Activated B cell treated with CpG ODN at 0.5 μM for 24 hours (primary cell): ENCODE data around the gene BCL2A1. TPM values are rescaled to one million over a fixed set of nuclear protein-coding genes. Genes with fewer than 3 reads are reported as not detected.
A peak's percentile ranks its signal among the peaks of the same experiment; 100 is the strongest.

Experiments
- ATAC-seq: fragments of 200-7000 bp; cut with Tn5 transposase; one replicate; pipeline ENCODE4 v1.10.0; 2021; ENCODE audit warnings: low read depth, mild to moderate bottlenecking, moderate library complexity
- CTCF ChIA-PET: fragments of 350-600 bp; sonication (Branson Sonifier 250); formaldehyde crosslinking; loops from one replicate; lab custom pipeline; 2021; ENCODE audit warnings: antibody characterized with exemption; lab: Charles Lee
- POLR2A ChIA-PET: fragments of 350-600 bp; sonication (Branson Sonifier 250); formaldehyde crosslinking; loops from one replicate; lab custom pipeline; 2021; ENCODE audit warnings: antibody characterized with exemption; lab: Charles Lee
- DNase-seq: peaks from one replicate; pipeline ENCODE4 v3.0.0; 2022
- H3K27ac Mint-ChIP-seq: one replicate; pipeline ENCODE4 v1.8.0; 2020; ENCODE audit warnings: mixed read lengths
- H3K27me3 Mint-ChIP-seq: one replicate; pipeline ENCODE4 v1.8.0; 2021; ENCODE audit warnings: mixed read lengths
- H3K36me3 Mint-ChIP-seq: one replicate; pipeline ENCODE4 v1.8.0; 2021; ENCODE audit warnings: low read depth, mixed read lengths
- H3K4me1 Mint-ChIP-seq: one replicate; pipeline ENCODE4 v1.8.0; 2021; ENCODE audit warnings: mixed read lengths
- H3K4me3 Mint-ChIP-seq: one replicate; pipeline ENCODE4 v1.8.0; 2020; ENCODE audit warnings: mild to moderate bottlenecking, mixed read lengths
- H3K9me3 Mint-ChIP-seq: one replicate; pipeline ENCODE4 v1.8.0; 2020; ENCODE audit warnings: mixed read lengths
- CTCF ChIP-seq: fragments of 200-600 bp; IDR thresholded peaks from one replicate; pipeline ENCODE4 v1.8.0; 2022; ENCODE audit warnings: antibody characterized with exemption, mild to moderate bottlenecking
- intact Hi-C: fragments of 100-400 bp; cut with micrococcal nuclease; formaldehyde crosslinking; loops from one replicate; pipeline ENCODE4 v1.15.1; 2024
- total RNA-seq: library from RNA; stranded (reverse); gene quantifications from 2 replicates; pipeline ENCODE4 v1.2.3, GENCODE V29; 2022

The BCL2A1 gene
- total RNA-seq, 1 donor from 2014 or later: 181 TPM

- Mint-ChIP-seq H3K9me3 (peaks cover 11% of the 10 kb centered on the region), H3K4me3 (peak overlapping the region; percentile 93), H3K36me3 (peaks cover 45% of the 10 kb centered on the region), H3K27ac (peak overlapping the region; percentile 94), H3K27me3 (no peaks in the 10 kb centered on the region), H3K4me1 (peaks cover 26% of the 10 kb centered on the region)
- ATAC-seq (peak; percentile 94), DNase-seq (peak; percentile 100)
- intact Hi-C loops: loop anchor here (1.0 kb wide), 7 partner anchors 14 to 229 kb away; partner anchors contain the start of genes BCL2A1, FAH and ZFAND6
- CTCF ChIA-PET: interaction anchor here (0.6 to 1.3 kb wide), 3 partner anchors 28 to 543 kb away, joined by 3 to 5 read pairs (median 4); no protein-coding TSS in a partner anchor
- POLR2A ChIA-PET: interaction anchor here (0.6 to 3.4 kb wide), 26 partner anchors 9 to 612 kb away, joined by 3 to 97 read pairs (median 5); partner anchors contain the start of genes BCL2A1, MTHFS, TMED3 and ZFAND6
- TF ChIP-seq CTCF: no peak
These were observed 47.4 kb downstream of the BCL2A1 start for GRCh38 chr15:79923515-79924169.

- H3K27ac Mint-ChIP-seq: peak overlapping the region; percentile 94
These were observed 47.9 kb downstream of the BCL2A1 start for GRCh38 chr15:79923079-79923514.

GRCh38 chr15:79922512-79923078 lies 48.4 kb downstream of the BCL2A1 start:
- peaks cover 26% of the 10 kb centered on the region for H3K4me1 Mint-ChIP-seq
- no peak for ATAC-seq
- H3K27ac Mint-ChIP-seq: peak overlapping the region; percentile 94
- DNase-seq: no peak
- H3K27me3 Mint-ChIP-seq: no peaks in the 10 kb centered on the region
- H3K4me3 Mint-ChIP-seq: peak overlapping the region; percentile 93
- intact Hi-C loops: loop anchor here (1.0 kb wide), 7 partner anchors 13 to 230 kb away; partner anchors contain the start of genes BCL2A1, FAH and ZFAND6
- POLR2A ChIA-PET: interaction anchor here (0.8 to 3.4 kb wide), 18 partner anchors 9 to 222 kb away, joined by 3 to 97 read pairs (median 13); partner anchors contain the start of genes BCL2A1, MTHFS and ZFAND6
- TF ChIP-seq CTCF: no peak
- peaks cover 53% of the 10 kb centered on the region for H3K36me3 Mint-ChIP-seq
- CTCF ChIA-PET: interaction anchor here (1.2 to 1.3 kb wide), 2 partner anchors 27 to 70 kb away, joined by 6 read pairs; no protein-coding TSS in a partner anchor
- H3K9me3 Mint-ChIP-seq: peaks cover 11% of the 10 kb centered on the region

More at GRCh38 chr15:79923079-79923514, 47.9 kb downstream of the BCL2A1 start:
- Mint-ChIP-seq H3K4me1 (peaks cover 26% of the 10 kb centered on the region), H3K9me3 (peaks cover 11% of the 10 kb centered on the region), H3K27me3 (no peaks in the 10 kb centered on the region), H3K36me3 (peaks cover 48% of the 10 kb centered on the region), H3K4me3 (peak overlapping the region; percentile 93)
- ChIA-PET CTCF (interaction anchor here (0.9 to 1.3 kb wide), 4 partner anchors 27 to 542 kb away, joined by 4 to 6 read pairs (median 6); no protein-coding TSS in a partner anchor), POLR2A (interaction anchor here (0.8 to 3.4 kb wide), 25 partner anchors 9 to 612 kb away, joined by 3 to 97 read pairs (median 5); partner anchors contain the start of genes BCL2A1, MTHFS, TMED3 and ZFAND6)
- intact Hi-C loops: loop anchor here (1.0 kb wide), 7 partner anchors 14 to 229 kb away; partner anchors contain the start of genes BCL2A1, FAH and ZFAND6
- peak; percentile 35 for ATAC-seq
- peak; percentile 52 for DNase-seq
- no peak for TF ChIP-seq CTCF

GRCh38 chr15:79919749-79920511 lies 51.1 kb downstream of the BCL2A1 start:
- Mint-ChIP-seq H3K4me3 (no peak overlapping the region), H3K27me3 (no peaks in the 10 kb centered on the region), H3K9me3 (peaks cover 14% of the 10 kb centered on the region), H3K4me1 (peaks cover 26% of the 10 kb centered on the region), H3K36me3 (peaks cover 69% of the 10 kb centered on the region), H3K27ac (no peak overlapping the region)
- TF ChIP-seq CTCF: no peak
- ChIA-PET POLR2A (no interaction called here), CTCF (interaction anchor here (1.2 kb wide), 1 partner anchor 73 kb away, joined by 3 read pairs; no protein-coding TSS in a partner anchor)
- ATAC-seq (no peak), DNase-seq (no peak)
- intact Hi-C loops: no loop called here
